ENCODE data around the gene NPIPA8.
"Not testable (repeated sequence)": the region's sequence is repeated elsewhere in the genome, so short reads cannot be mapped to it uniquely, and the experiment has no call there.

Gene NPIPA8

GRCh38 chr16:18270171-18270570 lies 66.4 kb downstream of the NPIPA8 start:
- not testable (repeated sequence) for DNase-seq
